ENCODE data around the gene KCTD16. TPM values are rescaled to one million over a fixed set of nuclear protein-coding genes. Genes with fewer than 3 reads are reported as not detected.

KCTD16 gene
- total RNA-seq, 4 donors from 2014 or later: under 0.01 to 1.7 (median 0.18) TPM

DNA sequence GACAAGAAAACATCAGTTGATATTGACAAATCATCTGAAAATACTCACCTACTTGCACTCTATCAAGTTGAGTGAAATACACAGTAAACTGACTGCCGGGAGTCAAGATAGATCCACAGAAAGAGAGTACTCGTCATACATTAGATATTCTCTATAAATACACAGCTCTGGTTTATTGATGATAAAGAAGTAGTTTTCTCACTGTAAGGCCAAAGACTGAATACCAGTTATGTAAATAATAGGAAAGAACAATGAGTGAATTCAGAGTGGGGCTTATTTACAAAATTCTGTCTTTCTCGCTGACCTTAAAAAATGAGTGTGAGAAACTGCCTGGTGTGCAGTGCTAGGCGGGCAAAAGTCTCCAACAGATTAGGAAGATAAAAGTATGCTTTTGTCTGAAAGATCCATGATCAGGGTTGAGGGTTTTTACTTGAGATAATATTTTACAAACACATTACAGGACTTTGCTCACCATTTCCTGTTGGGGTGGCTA lies 341.0 kb downstream of the KCTD16 start:
- H3K4me3 ChIP-seq: no peak overlapping the region
- H3K4me1 ChIP-seq: no peaks in the 10 kb centered on the region
- H3K27me3 ChIP-seq: no peaks in the 10 kb centered on the region
- H3K36me3 ChIP-seq: no peaks in the 10 kb centered on the region
- TF ChIP-seq POLR2A (IDR thresholded peaks at IDR 0.05): no peak
- TF ChIP-seq, protein P1, sequence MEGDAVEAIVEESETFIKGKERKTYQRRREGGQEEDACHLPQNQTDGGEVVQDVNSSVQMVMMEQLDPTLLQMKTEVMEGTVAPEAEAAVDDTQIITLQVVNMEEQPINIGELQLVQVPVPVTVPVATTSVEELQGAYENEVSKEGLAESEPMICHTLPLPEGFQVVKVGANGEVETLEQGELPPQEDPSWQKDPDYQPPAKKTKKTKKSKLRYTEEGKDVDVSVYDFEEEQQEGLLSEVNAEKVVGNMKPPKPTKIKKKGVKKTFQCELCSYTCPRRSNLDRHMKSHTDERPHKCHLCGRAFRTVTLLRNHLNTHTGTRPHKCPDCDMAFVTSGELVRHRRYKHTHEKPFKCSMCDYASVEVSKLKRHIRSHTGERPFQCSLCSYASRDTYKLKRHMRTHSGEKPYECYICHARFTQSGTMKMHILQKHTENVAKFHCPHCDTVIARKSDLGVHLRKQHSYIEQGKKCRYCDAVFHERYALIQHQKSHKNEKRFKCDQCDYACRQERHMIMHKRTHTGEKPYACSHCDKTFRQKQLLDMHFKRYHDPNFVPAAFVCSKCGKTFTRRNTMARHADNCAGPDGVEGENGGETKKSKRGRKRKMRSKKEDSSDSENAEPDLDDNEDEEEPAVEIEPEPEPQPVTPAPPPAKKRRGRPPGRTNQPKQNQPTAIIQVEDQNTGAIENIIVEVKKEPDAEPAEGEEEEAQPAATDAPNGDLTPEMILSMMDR (IDR thresholded peaks at IDR 0.05): no peak
- no peak overlapping the region for H3K27ac ChIP-seq
- DNase-seq: no peak
- no peaks in the 10 kb centered on the region for H3K9me3 ChIP-seq

DNA sequence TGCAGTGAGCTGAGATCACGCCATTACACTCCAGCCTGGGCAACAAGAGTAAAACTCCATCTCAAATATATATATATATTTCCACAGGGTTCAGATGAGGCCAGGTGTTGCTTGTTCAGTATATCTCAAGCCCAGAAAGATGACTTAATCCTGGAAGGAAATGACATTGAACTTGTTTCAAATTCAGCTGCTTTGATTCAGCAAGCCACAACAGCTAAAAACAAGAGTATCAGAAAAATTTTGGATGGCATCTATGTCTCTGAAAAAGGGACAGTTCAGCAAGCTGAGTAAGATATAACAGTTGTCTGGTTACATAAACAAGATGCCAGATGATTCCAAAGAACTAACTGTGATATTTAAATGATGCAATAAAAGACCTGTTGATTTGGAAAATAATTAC lies 352.0 kb downstream of the KCTD16 start:
- Histone ChIP-seq H3K36me3 (no peaks in the 10 kb centered on the region), H3K27ac (no peak overlapping the region), H3K9me3 (no peaks in the 10 kb centered on the region), H3K4me1 (no peaks in the 10 kb centered on the region), H3K4me3 (no peak overlapping the region), H3K27me3 (no peaks in the 10 kb centered on the region)
- TF ChIP-seq, protein P1 (IDR thresholded peaks at IDR 0.05): no peak
- no peak for TF ChIP-seq POLR2A (IDR thresholded peaks at IDR 0.05)
- no peak for DNase-seq

DNA sequence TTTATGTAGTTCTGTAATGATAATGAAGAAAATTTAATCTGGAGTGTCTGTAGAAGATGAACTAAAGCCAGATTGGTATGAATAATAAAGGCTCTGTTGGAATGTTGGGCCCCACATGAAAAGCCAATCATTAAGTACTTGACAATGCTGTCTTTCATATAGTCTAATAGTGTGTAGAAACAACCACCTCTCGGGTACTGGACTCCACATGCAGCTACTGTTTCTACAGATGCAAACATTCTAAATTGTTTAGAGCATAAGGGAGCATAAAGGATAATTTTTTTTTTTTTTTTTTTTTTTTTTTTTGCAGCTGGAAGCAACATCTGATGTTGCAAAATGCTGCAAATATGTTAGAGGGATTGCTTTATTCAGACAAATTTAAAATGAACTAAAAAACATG lies 354.3 kb downstream of the KCTD16 start:
- H3K4me1 ChIP-seq: no peaks in the 10 kb centered on the region
- no peak overlapping the region for H3K27ac ChIP-seq
- no peaks in the 10 kb centered on the region for H3K27me3 ChIP-seq
- no peaks in the 10 kb centered on the region for H3K36me3 ChIP-seq
- DNase-seq: no peak
- TF ChIP-seq POLR2A (IDR thresholded peaks at IDR 0.05): no peak
- TF ChIP-seq, protein P1 (IDR thresholded peaks at IDR 0.05): no peak
- H3K4me3 ChIP-seq: no peak overlapping the region
- no peaks in the 10 kb centered on the region for H3K9me3 ChIP-seq

DNA sequence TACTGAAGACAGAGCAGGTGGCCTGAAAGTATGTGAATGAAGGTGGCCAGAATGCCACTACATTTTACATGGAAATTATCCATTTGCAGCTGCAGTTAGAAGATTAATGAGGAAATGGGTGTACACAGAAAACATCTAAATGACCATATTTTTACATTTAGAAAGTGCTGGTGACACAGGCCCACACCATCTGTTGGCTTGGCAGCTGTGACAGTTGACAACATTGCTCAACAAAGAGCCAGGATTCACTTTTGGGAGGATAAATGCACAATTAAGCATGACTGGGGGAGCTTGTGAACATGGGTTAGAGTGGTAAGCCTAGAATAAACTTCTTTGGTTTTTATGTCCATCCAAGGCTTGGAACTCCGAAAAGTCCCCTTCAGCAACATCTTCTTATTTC lies 360.5 kb downstream of the KCTD16 start:
- Histone ChIP-seq H3K4me1 (no peaks in the 10 kb centered on the region), H3K4me3 (no peak overlapping the region), H3K36me3 (no peaks in the 10 kb centered on the region), H3K27me3 (no peaks in the 10 kb centered on the region), H3K27ac (no peak overlapping the region), H3K9me3 (no peaks in the 10 kb centered on the region)
- no peak for DNase-seq
- TF ChIP-seq, protein P1 (IDR thresholded peaks at IDR 0.05): no peak

Small RNA genes lying within 50 kb of the gene (small RNA-seq; reads per million reads assigned to genes)
- 0 reads per million in 2 donors for gene CKS1BP5
- 0 reads per million in 2 donors for gene RN7SL87P

Other genes starting within 250 kb of the KCTD16 start
- gene YIPF5, start 214 bp upstream of the KCTD16 start, total RNA-seq: 10 to 100 TPM; 22.3 to 47.6 (median 34.9) TPM

All from Peyer's patch (tissue), 4 donors.